ENCODE results near the gene ABCA2.

ABCA2 gene

GRCh38 chr9:137048655-137049543, 20.9 kb upstream of the ABCA2 start:
- H3K27ac ChIP-seq = no peak overlapping the region
- H3K4me3 ChIP-seq (ENCODE audit: low read depth, low read length) = no peak overlapping the region
- H3K36me3 ChIP-seq = no peaks in the 10 kb centered on the region; the same call in 1 of the 2 replicates
- no peak for TF ChIP-seq CTCF (IDR thresholded peaks at IDR 0.05; ENCODE audit: low read depth, low read length)
- peak; percentile 59 for DNase-seq
- no peaks in the 10 kb centered on the region for H3K9me3 ChIP-seq (ENCODE audit: severe bottlenecking)
- peaks cover 9% of the 10 kb centered on the region for H3K27me3 ChIP-seq (ENCODE audit: insufficient read depth, low read depth, severe bottlenecking)

GRCh38 chr9:137046088-137046787, 18.2 kb upstream of the ABCA2 start, which contains the start of gene NPDC1:
NPDC1 (minus strand) TSS chr9:137046177; CDS start chr9:137045989, 188 bp downstream.
- H3K36me3 ChIP-seq = peaks cover 8% of the 10 kb centered on the region
- H3K9me3 ChIP-seq (ENCODE audit: severe bottlenecking) = no peaks in the 10 kb centered on the region
- H3K4me3 ChIP-seq (ENCODE audit: low read depth, low read length) = peak within 1 kb of the TSS; percentile 68
- DNase-seq = peak; percentile 88
- peak within 1 kb of the TSS; percentile 73 for H3K27ac ChIP-seq
- H3K27me3 ChIP-seq (ENCODE audit: insufficient read depth, low read depth, severe bottlenecking) = peaks cover 9% of the 10 kb centered on the region
- TF ChIP-seq CTCF (IDR thresholded peaks at IDR 0.05; ENCODE audit: low read depth, low read length) = peak; percentile 88

GRCh38 chr9:137045294-137046087, 17.5 kb upstream of the ABCA2 start:
- H3K4me3 ChIP-seq (ENCODE audit: low read depth, low read length) = peak overlapping the region; percentile 68

GRCh38 chr9:137044502-137045177, 16.6 kb upstream of the ABCA2 start:
- peak overlapping the region; percentile 68 for H3K4me3 ChIP-seq (ENCODE audit: low read depth, low read length)
- DNase-seq = no peak
- no peak for TF ChIP-seq CTCF (IDR thresholded peaks at IDR 0.05; ENCODE audit: low read depth, low read length)

More at GRCh38 chr9:137045294-137046087, 17.5 kb upstream of the ABCA2 start:
- Histone ChIP-seq H3K36me3 (peaks cover 10% of the 10 kb centered on the region), H3K27ac (peak overlapping the region; percentile 73), H3K27me3 (ENCODE audit: insufficient read depth, low read depth, severe bottlenecking) (peaks cover 9% of the 10 kb centered on the region), H3K9me3 (ENCODE audit: severe bottlenecking) (no peaks in the 10 kb centered on the region)
- TF ChIP-seq CTCF (IDR thresholded peaks at IDR 0.05; ENCODE audit: low read depth, low read length) = no peak
- DNase-seq = peak; percentile 63

GRCh38 chr9:137044037-137044436, 16.0 kb upstream of the ABCA2 start:
- H3K4me3 ChIP-seq (ENCODE audit: low read depth, low read length) = no peak overlapping the region
- peaks cover 20% of the 10 kb centered on the region for H3K36me3 ChIP-seq
- H3K27me3 ChIP-seq (ENCODE audit: insufficient read depth, low read depth, severe bottlenecking) = peaks cover 3% of the 10 kb centered on the region
- no peaks in the 10 kb centered on the region for H3K9me3 ChIP-seq (ENCODE audit: severe bottlenecking)
- H3K27ac ChIP-seq = no peak overlapping the region
- DNase-seq = no peak
- no peak for TF ChIP-seq CTCF (IDR thresholded peaks at IDR 0.05; ENCODE audit: low read depth, low read length)

More at GRCh38 chr9:137044502-137045177, 16.6 kb upstream of the ABCA2 start:
- peaks cover 15% of the 10 kb centered on the region for H3K36me3 ChIP-seq
- H3K9me3 ChIP-seq (ENCODE audit: severe bottlenecking) = no peaks in the 10 kb centered on the region
- peaks cover 9% of the 10 kb centered on the region for H3K27me3 ChIP-seq (ENCODE audit: insufficient read depth, low read depth, severe bottlenecking)
- H3K27ac ChIP-seq = peak overlapping the region; percentile 73
